ENCODE results near the gene EPHB2. TPM values are rescaled to one million over a fixed set of nuclear protein-coding genes. Genes with fewer than 3 reads are reported as not detected.

Gene EPHB2
- polyA plus RNA-seq, 4 donors = 1.1 to 52.5 (median 15.8) TPM

- Histone ChIP-seq H3K36me3 (ENCODE audit: control insufficient read depth in 3 of 3, insufficient read depth in 2 of 3, low read depth in 1 of 3, low read length in 3 of 3) (peaks cover 0 to 53% (median 0%) of the 10 kb centered on the region in 3 donors), H3K27ac (ENCODE audit: low read depth in 1 of 3, low read length in 2 of 3) (peak overlapping the region in 2 of 3 donors; percentile 9 to 17), H3K4me3 (ENCODE audit: low read depth in 1 of 3, low read length in 3 of 3) (no peak overlapping the region), H3K27me3 (ENCODE audit: control insufficient read depth in 3 of 3, insufficient read depth in 3 of 3, low read length in 3 of 3) (no peaks in the 10 kb centered on the region), H3K4me1 (ENCODE audit: control insufficient read depth in 3 of 3, insufficient read depth in 2 of 3, low read depth in 1 of 3, low read length in 2 of 3) (peaks cover 0 to 7% (median 3%) of the 10 kb centered on the region in 3 donors), H3K9me3 (ENCODE audit: control insufficient read depth in 2 of 2, insufficient read depth in 1 of 2, low read depth in 1 of 2, low read length in 1 of 2) (no peaks in the 10 kb centered on the region)
- FAIRE-seq (no peak), DNase-seq (no peak)
- WGBS, 3 donors = 36 to 84% (median 53%) methylated on average over 2 of the region's 2 CpGs
These were observed 67.8 kb downstream of the EPHB2 start for GRCh38 chr1:22778408-22778807.

DNA sequence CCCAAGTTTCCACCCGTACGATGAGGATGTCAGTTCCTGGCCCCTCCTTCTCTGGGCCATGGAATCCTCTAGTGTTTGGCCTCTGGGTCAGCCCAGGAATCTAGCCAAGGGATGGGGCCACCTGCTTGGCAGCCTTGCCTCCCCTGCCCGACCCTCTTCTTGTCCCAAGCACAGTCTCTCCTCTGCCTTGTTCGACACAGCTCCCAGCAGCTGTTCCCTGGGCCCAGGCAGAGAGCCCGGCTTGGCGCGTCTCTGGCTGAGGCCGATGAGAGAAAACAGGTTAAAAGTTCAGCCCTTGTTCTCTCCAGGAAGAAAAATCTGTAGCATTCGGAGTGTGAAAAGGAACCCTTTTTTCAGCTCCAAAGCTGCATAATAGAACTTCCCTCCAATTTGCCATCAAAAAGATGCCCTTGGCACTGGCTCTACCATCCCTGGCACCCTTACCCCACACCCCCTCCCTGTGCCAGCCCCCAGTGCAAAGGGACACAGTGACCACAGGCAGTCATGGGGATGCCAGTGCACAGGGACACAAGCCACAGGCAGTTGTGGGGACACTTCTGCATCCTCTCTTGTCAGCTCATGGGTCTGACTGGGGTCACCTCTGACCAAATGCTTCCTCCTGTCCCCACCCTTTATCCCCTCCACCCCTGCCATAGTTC is 68.4 kb downstream of the EPHB2 start:
- Histone ChIP-seq H3K4me3 (ENCODE audit: low read depth in 1 of 3, low read length in 3 of 3) (no peak overlapping the region), H3K4me1 (ENCODE audit: control insufficient read depth in 3 of 3, insufficient read depth in 2 of 3, low read depth in 1 of 3, low read length in 2 of 3) (peaks cover 0 to 7% (median 3%) of the 10 kb centered on the region in 3 donors), H3K9me3 (ENCODE audit: control insufficient read depth in 2 of 2, insufficient read depth in 1 of 2, low read depth in 1 of 2, low read length in 1 of 2) (no peaks in the 10 kb centered on the region), H3K27ac (ENCODE audit: low read depth in 1 of 3, low read length in 2 of 3) (peak overlapping the region in 1 of 3 donors; percentile 17), H3K27me3 (ENCODE audit: control insufficient read depth in 3 of 3, insufficient read depth in 3 of 3, low read length in 3 of 3) (no peaks in the 10 kb centered on the region), H3K36me3 (ENCODE audit: control insufficient read depth in 3 of 3, insufficient read depth in 2 of 3, low read depth in 1 of 3, low read length in 3 of 3) (peaks cover 0 to 53% (median 0%) of the 10 kb centered on the region in 3 donors)
- FAIRE-seq (no peak), DNase-seq (no peak)
- 22 to 34% (median 27%) methylated on average over 9 of the region's 9 CpGs for WGBS, 3 donors

DNA sequence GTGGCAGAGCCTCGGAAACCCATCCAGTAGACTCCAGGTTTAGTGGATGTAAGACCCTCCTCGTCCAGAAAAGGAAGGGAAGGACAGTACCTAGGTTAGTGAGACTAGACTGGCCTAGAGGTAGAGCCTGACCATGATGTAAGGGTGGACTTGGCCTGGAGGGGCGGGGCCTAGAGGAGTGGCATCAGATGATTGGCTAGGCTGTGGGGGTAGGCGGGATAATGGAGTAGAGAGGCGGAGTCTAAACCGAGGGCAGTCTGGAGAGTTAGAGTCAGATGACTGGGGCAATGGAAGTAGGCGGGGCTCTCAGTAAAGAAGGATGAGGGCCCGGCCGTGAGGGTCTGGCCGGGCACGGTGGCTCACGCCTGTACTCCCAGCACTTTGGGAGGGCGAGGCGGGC is 70.1 kb downstream of the EPHB2 start:
- DNase-seq (peak; percentile 20 to 45), FAIRE-seq (no peak)
- no peak overlapping the region for H3K4me3 ChIP-seq (ENCODE audit: low read depth in 1 of 3, low read length in 3 of 3)
- peaks cover 0 to 7% (median 3%) of the 10 kb centered on the region in 3 donors for H3K4me1 ChIP-seq (ENCODE audit: control insufficient read depth in 3 of 3, insufficient read depth in 2 of 3, low read depth in 1 of 3, low read length in 2 of 3)
- no peaks in the 10 kb centered on the region for H3K9me3 ChIP-seq (ENCODE audit: control insufficient read depth in 2 of 2, insufficient read depth in 1 of 2, low read depth in 1 of 2, low read length in 1 of 2)
- H3K27ac ChIP-seq (ENCODE audit: low read depth in 1 of 3, low read length in 2 of 3) = no peak overlapping the region
- no peaks in the 10 kb centered on the region for H3K27me3 ChIP-seq (ENCODE audit: control insufficient read depth in 3 of 3, insufficient read depth in 3 of 3, low read length in 3 of 3)
- peaks cover 0 to 56% (median 0%) of the 10 kb centered on the region in 3 donors for H3K36me3 ChIP-seq (ENCODE audit: control insufficient read depth in 3 of 3, insufficient read depth in 2 of 3, low read depth in 1 of 3, low read length in 3 of 3)
- 77 to 83% (median 82%) methylated on average over 12 to 14 of the region's 14 CpGs for WGBS, 3 donors

DNA sequence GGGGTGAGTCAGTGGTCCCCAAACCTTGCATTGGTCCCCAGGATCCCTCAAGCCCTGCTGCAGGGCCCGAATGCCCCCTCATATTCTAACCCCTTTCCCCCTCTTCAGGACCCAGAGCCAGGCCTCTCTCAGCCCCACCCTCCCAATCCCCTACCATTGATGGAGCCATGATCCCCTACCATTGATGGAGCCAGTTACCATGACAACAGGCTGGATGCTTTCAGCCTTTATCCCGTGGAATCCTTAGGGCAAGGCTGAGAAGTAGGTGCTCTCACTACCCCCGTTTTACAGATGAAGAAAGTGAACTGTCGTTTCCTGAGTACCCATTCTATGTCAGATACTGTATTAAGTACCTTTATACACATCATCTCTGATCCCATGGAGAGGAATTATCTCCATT is 70.8 kb downstream of the EPHB2 start:
- Histone ChIP-seq H3K36me3 (ENCODE audit: control insufficient read depth in 3 of 3, insufficient read depth in 2 of 3, low read depth in 1 of 3, low read length in 3 of 3) (peaks cover 0 to 62% (median 0%) of the 10 kb centered on the region in 3 donors), H3K4me1 (ENCODE audit: control insufficient read depth in 3 of 3, insufficient read depth in 2 of 3, low read depth in 1 of 3, low read length in 2 of 3) (peaks cover 0 to 7% (median 3%) of the 10 kb centered on the region in 3 donors), H3K27me3 (ENCODE audit: control insufficient read depth in 3 of 3, insufficient read depth in 3 of 3, low read length in 3 of 3) (no peaks in the 10 kb centered on the region), H3K4me3 (ENCODE audit: low read depth in 1 of 3, low read length in 3 of 3) (no peak overlapping the region), H3K27ac (ENCODE audit: low read depth in 1 of 3, low read length in 2 of 3) (no peak overlapping the region), H3K9me3 (ENCODE audit: control insufficient read depth in 2 of 2, insufficient read depth in 1 of 2, low read depth in 1 of 2, low read length in 1 of 2) (no peaks in the 10 kb centered on the region)
- WGBS, 3 donors = 65 to 84% (median 77%) methylated on average over 4 of the region's 4 CpGs
- DNase-seq = no peak
- FAIRE-seq = no peak

DNA sequence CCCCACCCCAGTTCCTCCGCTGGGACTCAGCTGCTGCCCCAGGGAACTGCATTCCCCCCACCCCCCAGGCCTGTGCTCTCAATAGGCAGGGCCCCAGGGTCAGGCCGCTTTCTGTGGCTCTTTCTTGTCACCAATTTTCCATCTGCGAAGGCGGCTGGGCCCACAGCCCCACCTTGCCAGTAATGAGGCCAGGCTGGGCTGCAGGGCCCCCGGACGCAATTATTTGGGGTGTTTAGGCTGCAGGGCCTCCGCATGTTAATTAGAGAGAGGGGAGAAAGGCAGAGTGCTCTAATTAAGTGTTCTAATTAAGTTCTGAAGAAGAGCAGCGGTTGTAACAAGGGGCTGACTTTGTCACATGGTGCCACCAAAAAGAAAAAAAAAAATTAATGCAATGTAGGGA is 71.8 kb downstream of the EPHB2 start:
- FAIRE-seq (no peak), DNase-seq (no peak)
- H3K27me3 ChIP-seq (ENCODE audit: control insufficient read depth in 3 of 3, insufficient read depth in 3 of 3, low read length in 3 of 3) = no peaks in the 10 kb centered on the region
- H3K36me3 ChIP-seq (ENCODE audit: control insufficient read depth in 3 of 3, insufficient read depth in 2 of 3, low read depth in 1 of 3, low read length in 3 of 3) = peaks cover 0 to 66% (median 0%) of the 10 kb centered on the region in 3 donors
- H3K27ac ChIP-seq (ENCODE audit: low read depth in 1 of 3, low read length in 2 of 3) = no peak overlapping the region
- no peaks in the 10 kb centered on the region for H3K9me3 ChIP-seq (ENCODE audit: control insufficient read depth in 2 of 2, insufficient read depth in 1 of 2, low read depth in 1 of 2, low read length in 1 of 2)
- WGBS, 3 donors = 84 to 90% (median 90%) methylated on average over 8 of the region's 8 CpGs
- H3K4me3 ChIP-seq (ENCODE audit: low read depth in 1 of 3, low read length in 3 of 3) = no peak overlapping the region
- H3K4me1 ChIP-seq (ENCODE audit: control insufficient read depth in 3 of 3, insufficient read depth in 2 of 3, low read depth in 1 of 3, low read length in 2 of 3) = peaks cover 0 to 7% (median 3%) of the 10 kb centered on the region in 3 donors

GRCh38 chr1:22784317-22784716 is 73.7 kb downstream of the EPHB2 start:
- FAIRE-seq (no peak), DNase-seq (no peak)
- Histone ChIP-seq H3K4me3 (ENCODE audit: low read depth in 1 of 3, low read length in 3 of 3) (no peak overlapping the region), H3K9me3 (ENCODE audit: control insufficient read depth in 2 of 2, insufficient read depth in 1 of 2, low read depth in 1 of 2, low read length in 1 of 2) (no peaks in the 10 kb centered on the region), H3K36me3 (ENCODE audit: control insufficient read depth in 3 of 3, insufficient read depth in 2 of 3, low read depth in 1 of 3, low read length in 3 of 3) (peaks cover 0 to 76% (median 0%) of the 10 kb centered on the region in 3 donors), H3K27me3 (ENCODE audit: control insufficient read depth in 3 of 3, insufficient read depth in 3 of 3, low read length in 3 of 3) (no peaks in the 10 kb centered on the region), H3K27ac (ENCODE audit: low read depth in 1 of 3, low read length in 2 of 3) (no peak overlapping the region), H3K4me1 (ENCODE audit: control insufficient read depth in 3 of 3, insufficient read depth in 2 of 3, low read depth in 1 of 3, low read length in 2 of 3) (peaks cover 0 to 10% (median 0%) of the 10 kb centered on the region in 3 donors)
- WGBS, 3 donors = 88 to 94% (median 92%) methylated on average over 18 to 19 of the region's 19 CpGs

DNA sequence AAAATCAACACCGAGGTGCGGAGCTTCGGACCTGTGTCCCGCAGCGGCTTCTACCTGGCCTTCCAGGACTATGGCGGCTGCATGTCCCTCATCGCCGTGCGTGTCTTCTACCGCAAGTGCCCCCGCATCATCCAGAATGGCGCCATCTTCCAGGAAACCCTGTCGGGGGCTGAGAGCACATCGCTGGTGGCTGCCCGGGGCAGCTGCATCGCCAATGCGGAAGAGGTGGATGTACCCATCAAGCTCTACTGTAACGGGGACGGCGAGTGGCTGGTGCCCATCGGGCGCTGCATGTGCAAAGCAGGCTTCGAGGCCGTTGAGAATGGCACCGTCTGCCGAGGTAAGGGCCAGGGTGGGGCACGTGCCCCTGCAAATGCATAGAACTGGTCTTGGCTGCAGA is 74.1 kb downstream of the EPHB2 start:
- H3K4me1 ChIP-seq (ENCODE audit: control insufficient read depth in 3 of 3, insufficient read depth in 2 of 3, low read depth in 1 of 3, low read length in 2 of 3) = peaks cover 0 to 15% (median 0%) of the 10 kb centered on the region in 3 donors
- H3K4me3 ChIP-seq (ENCODE audit: low read depth in 1 of 3, low read length in 3 of 3) = no peak overlapping the region
- H3K27ac ChIP-seq (ENCODE audit: low read depth in 1 of 3, low read length in 2 of 3) = no peak overlapping the region
- DNase-seq (no peak), FAIRE-seq (no peak)
- H3K9me3 ChIP-seq (ENCODE audit: control insufficient read depth in 2 of 2, insufficient read depth in 1 of 2, low read depth in 1 of 2, low read length in 1 of 2) = no peaks in the 10 kb centered on the region
- peaks cover 0 to 75% (median 0%) of the 10 kb centered on the region in 3 donors for H3K36me3 ChIP-seq (ENCODE audit: control insufficient read depth in 3 of 3, insufficient read depth in 2 of 3, low read depth in 1 of 3, low read length in 3 of 3)
- no peaks in the 10 kb centered on the region for H3K27me3 ChIP-seq (ENCODE audit: control insufficient read depth in 3 of 3, insufficient read depth in 3 of 3, low read length in 3 of 3)
- 92 to 95% (median 95%) methylated on average over 27 of the region's 27 CpGs for WGBS, 3 donors

- H3K27me3 ChIP-seq (ENCODE audit: control insufficient read depth in 3 of 3, insufficient read depth in 3 of 3, low read length in 3 of 3) = no peaks in the 10 kb centered on the region
- no peak for FAIRE-seq
- H3K9me3 ChIP-seq (ENCODE audit: control insufficient read depth in 2 of 2, insufficient read depth in 1 of 2, low read depth in 1 of 2, low read length in 1 of 2) = no peaks in the 10 kb centered on the region
- no peak overlapping the region for H3K4me3 ChIP-seq (ENCODE audit: low read depth in 1 of 3, low read length in 3 of 3)
- no peak overlapping the region for H3K27ac ChIP-seq (ENCODE audit: low read depth in 1 of 3, low read length in 2 of 3)
- H3K36me3 ChIP-seq (ENCODE audit: control insufficient read depth in 3 of 3, insufficient read depth in 2 of 3, low read depth in 1 of 3, low read length in 3 of 3) = peaks cover 0 to 74% (median 0%) of the 10 kb centered on the region in 3 donors
- peaks cover 0 to 26% (median 8%) of the 10 kb centered on the region in 3 donors for H3K4me1 ChIP-seq (ENCODE audit: control insufficient read depth in 3 of 3, insufficient read depth in 2 of 3, low read depth in 1 of 3, low read length in 2 of 3)
- 93 to 100% (median 96%) methylated on average over 1 of the region's 1 CpG for WGBS, 3 donors
- no peak for DNase-seq
These were observed 75.5 kb downstream of the EPHB2 start for GRCh38 chr1:22786101-22786500.
